ENCODE data around the gene SDHD.
"Not testable (repeated sequence)": the region's sequence is repeated elsewhere in the genome, so short reads cannot be mapped to it uniquely, and the experiment has no call there.

DNA sequence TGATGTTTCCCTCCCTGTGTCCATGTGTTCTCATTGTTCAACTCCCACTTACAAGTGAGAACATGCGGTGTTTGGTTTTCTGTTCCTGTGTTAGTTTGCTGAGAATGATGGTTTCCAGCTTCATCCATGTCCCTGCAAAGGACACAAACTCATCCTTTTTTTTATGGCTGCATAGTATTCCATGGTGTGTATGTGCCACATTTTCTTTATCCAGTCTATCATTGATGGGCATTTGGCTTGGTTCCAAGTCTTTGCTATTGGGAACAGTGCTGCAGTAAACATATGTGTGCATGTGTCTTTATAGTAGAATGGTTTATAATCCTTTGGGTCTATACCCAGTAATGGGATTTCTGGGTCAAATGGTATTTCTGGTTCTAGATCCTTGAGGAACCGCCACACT lies 40.0 kb upstream of the SDHD start:
- TF ChIP-seq, protein P1, sequence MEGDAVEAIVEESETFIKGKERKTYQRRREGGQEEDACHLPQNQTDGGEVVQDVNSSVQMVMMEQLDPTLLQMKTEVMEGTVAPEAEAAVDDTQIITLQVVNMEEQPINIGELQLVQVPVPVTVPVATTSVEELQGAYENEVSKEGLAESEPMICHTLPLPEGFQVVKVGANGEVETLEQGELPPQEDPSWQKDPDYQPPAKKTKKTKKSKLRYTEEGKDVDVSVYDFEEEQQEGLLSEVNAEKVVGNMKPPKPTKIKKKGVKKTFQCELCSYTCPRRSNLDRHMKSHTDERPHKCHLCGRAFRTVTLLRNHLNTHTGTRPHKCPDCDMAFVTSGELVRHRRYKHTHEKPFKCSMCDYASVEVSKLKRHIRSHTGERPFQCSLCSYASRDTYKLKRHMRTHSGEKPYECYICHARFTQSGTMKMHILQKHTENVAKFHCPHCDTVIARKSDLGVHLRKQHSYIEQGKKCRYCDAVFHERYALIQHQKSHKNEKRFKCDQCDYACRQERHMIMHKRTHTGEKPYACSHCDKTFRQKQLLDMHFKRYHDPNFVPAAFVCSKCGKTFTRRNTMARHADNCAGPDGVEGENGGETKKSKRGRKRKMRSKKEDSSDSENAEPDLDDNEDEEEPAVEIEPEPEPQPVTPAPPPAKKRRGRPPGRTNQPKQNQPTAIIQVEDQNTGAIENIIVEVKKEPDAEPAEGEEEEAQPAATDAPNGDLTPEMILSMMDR (IDR thresholded peaks at IDR 0.05): not testable (repeated sequence)
- not testable (repeated sequence) for TF ChIP-seq POLR2AphosphoS5 (IDR thresholded peaks at IDR 0.05)

Measured in gastroesophageal sphincter (tissue), 3 donors.